Adrenal gland (tissue), 12 donors: ENCODE results near the gene CEP72. TPM values are rescaled to one million over a fixed set of nuclear protein-coding genes. Genes with fewer than 3 reads are reported as not detected.

Experiments used
- DNase-seq, 7 donors: peaks; one replicate each; pipeline ENCODE4 v3.0.0-alpha.2; 2019 to 2020
- H3K27ac ChIP-seq, 5 donors: fragments of 200-600 bp; sonication (generic) in 4 of 5; 1 replicate in 3 of 5; 2 replicates in 2 of 5; pipeline versions ENCODE4 v1.5.1 to v1.8.0; 2016 to 2020; ENCODE audit warnings: mild to moderate bottlenecking in 1 of 5
- H3K27me3 ChIP-seq: fragments of 200-600 bp; 2 replicates; pipeline ENCODE4 v1.8.0; 2021
- H3K36me3 ChIP-seq, 2 donors: fragments of 200-600 bp; replicated peaks in 1 of 2; 1 replicate in 1 of 2; 2 replicates in 1 of 2; pipeline versions ENCODE4 v1.5.1 to v1.8.0; 2018 to 2022
- H3K4me1 ChIP-seq, 2 donors: fragments of 200-600 bp; replicated peaks in 1 of 2; 1 replicate in 1 of 2; 2 replicates in 1 of 2; pipeline versions ENCODE4 v1.5.1 to v1.8.0; 2018 to 2021
- H3K4me3 ChIP-seq, 4 donors: fragments of 200-600 bp; sonication (generic) in 3 of 4; one replicate each; pipeline ENCODE4 v1.5.1; 2016 to 2018
- H3K9me3 ChIP-seq, 3 donors: fragments of 200-600 bp; sonication (generic) in 1 of 3; replicated peaks in 1 of 3; 1 replicate in 2 of 3; 2 replicates in 1 of 3; pipeline versions ENCODE4 v1.5.1 to v1.8.0; 2016 to 2021
- POLR2A ChIP-seq, 2 donors: fragments of 450-650 bp; IDR thresholded peaks; one replicate each; pipeline ENCODE4 v1.6.1; 2017; ENCODE audit warnings: antibody characterized with exemption in 2 of 2, mild to moderate bottlenecking in 2 of 2, moderate library complexity in 1 of 2
- WGBS, 4 donors: extraction: QIAGEN DNeasy Blood & Tissue Kit in 2 of 4; methylation state at CpG; one replicate each; pipeline versions ENCODE4 v1.1.5 to v1.1.7; 2013 to 2017; 5-methylcytosine and 5-hydroxymethylcytosine counted together
- intact Hi-C, 2 donors: fragments of 100-400 bp; cut with DNase I; formaldehyde crosslinking; loops; one replicate each; pipeline versions ENCODE4 v1.14.1 to v1.15.0; 2022 to 2023
- polyA plus RNA-seq, 3 donors: library from polyadenylated mRNA; stranded (reverse); fragments of 200-250 nt in 2 of 3; fragments of 350-450 nt in 1 of 3; fragmentation: Illumina TruSeq in 1 of 3; extraction: RNeasy Lipid Tissue Mini Kit (QIAGEN cat#74804) in 1 of 3; gene quantifications; one replicate each; pipeline ENCODE4 v1.2.3, GENCODE V29; 2013 to 2014
- total RNA-seq, 9 donors: library from RNA; depleted of rRNA in 4 of 9; stranded (reverse); fragments of >200 nt in 4 of 9; fragments of 120-200 nt in 1 of 9; fragmentation: NEBNext Ultra II Directional in 1 of 9; extraction: Animal tissue kit (Norgen Biotek cat#: 25700) in 1 of 9; gene quantifications; one replicate each; pipeline versions ENCODE4 v1.1.0 to v1.2.4, GENCODE V29; 2013 to 2023
- TF ChIP-seq, protein P1 (sequence below), 6 experiments: fragments of 450-650 bp in 4 of 6; fragments of 200-600 bp in 2 of 6; sonication (generic) in 1 of 6; IDR thresholded peaks; 1 replicate in 5 of 6; 2 replicates in 1 of 6; pipeline versions ENCODE4 v1.5.1 to v1.8.0; 2016 to 2021; ENCODE audit warnings: antibody characterized with exemption in 6 of 6, mild to moderate bottlenecking in 2 of 6, moderate library complexity in 1 of 6
- donor health status: healthy with polysubstance abuse.
- donor health status: Bipolar disorder and iron deficiency.
- donor health status: DM: yes; HTN: yes; CAD: no.
- donor health status: DM: no; HTN: no; CAD: no.
- donor health status: DM: no; HTN: no; CAD: no.
- donor health status: DM: yes; HTN: yes; CAD: no.

The CEP72 gene
- total and polyA plus RNA-seq, 12 donors: 0.36 to 7.8 (median 2.5) TPM

DNA sequence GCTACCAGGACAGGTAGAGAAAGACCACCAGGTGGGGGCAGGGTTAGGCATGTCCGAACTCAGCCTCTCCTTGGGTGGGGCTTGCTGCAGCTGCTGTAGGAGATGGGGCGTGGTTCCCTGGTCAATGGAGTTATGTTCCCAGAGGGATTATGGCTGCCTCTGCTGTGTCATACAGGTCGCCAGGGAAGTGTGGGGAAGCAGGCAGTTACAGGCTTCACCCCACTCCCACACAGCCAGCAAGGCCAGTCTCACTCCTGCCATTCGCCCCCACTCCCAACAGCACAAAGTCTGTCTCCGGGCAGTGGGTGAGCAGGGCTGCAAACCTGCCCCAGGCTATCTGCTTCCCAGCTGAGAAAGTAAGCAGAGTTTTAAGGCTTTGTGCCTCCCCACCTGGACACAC lies 20.0 kb upstream of the CEP72 start:
- DNase-seq: peak in 1 of 7 donors; percentile 38

DNA sequence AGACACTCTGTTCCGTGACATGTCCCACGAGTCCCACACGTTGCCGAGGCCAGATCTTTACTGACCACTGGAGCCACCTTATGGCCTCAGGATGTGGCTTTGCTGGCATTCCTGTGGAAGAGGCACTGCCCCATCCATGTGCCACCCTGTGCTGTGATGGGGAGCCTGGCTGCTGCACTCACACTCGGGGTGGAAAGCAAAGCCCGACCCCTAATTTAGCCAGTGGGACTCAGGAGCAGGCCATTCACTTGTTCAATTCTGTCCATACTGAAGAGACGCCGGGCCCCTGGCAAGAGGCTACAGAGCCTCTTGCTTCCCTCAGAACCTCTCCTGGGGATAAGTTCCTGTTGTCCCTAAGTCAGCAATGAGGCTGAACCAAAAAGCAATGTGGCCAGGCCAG lies 18.6 kb upstream of the CEP72 start:
- Histone ChIP-seq H3K27me3 (peaks cover 12% of the 10 kb centered on the region), H3K36me3 (no peaks in the 10 kb centered on the region), H3K4me3 (no peak overlapping the region), H3K4me1 (no peaks in the 10 kb centered on the region), H3K9me3 (no peaks in the 10 kb centered on the region), H3K27ac (no peak overlapping the region)
- no peak for TF ChIP-seq POLR2A (IDR thresholded peaks at IDR 0.05)
- TF ChIP-seq, protein P1, sequence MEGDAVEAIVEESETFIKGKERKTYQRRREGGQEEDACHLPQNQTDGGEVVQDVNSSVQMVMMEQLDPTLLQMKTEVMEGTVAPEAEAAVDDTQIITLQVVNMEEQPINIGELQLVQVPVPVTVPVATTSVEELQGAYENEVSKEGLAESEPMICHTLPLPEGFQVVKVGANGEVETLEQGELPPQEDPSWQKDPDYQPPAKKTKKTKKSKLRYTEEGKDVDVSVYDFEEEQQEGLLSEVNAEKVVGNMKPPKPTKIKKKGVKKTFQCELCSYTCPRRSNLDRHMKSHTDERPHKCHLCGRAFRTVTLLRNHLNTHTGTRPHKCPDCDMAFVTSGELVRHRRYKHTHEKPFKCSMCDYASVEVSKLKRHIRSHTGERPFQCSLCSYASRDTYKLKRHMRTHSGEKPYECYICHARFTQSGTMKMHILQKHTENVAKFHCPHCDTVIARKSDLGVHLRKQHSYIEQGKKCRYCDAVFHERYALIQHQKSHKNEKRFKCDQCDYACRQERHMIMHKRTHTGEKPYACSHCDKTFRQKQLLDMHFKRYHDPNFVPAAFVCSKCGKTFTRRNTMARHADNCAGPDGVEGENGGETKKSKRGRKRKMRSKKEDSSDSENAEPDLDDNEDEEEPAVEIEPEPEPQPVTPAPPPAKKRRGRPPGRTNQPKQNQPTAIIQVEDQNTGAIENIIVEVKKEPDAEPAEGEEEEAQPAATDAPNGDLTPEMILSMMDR (IDR thresholded peaks at IDR 0.05): no peak
- peak in 1 of 7 donors; percentile 13 for DNase-seq
- intact Hi-C loops: no loop called here
- 69 to 84% (median 79%) methylated on average over 6 to 8 of the region's 8 CpGs for WGBS, 4 donors

More for the DNA sequence above, 20.0 kb upstream of the CEP72 start:
- no peak overlapping the region for H3K27ac ChIP-seq
- no peak overlapping the region for H3K4me3 ChIP-seq
- intact Hi-C loops: no loop called here
- 62 to 77% (median 70%) methylated on average over 3 to 5 of the region's 5 CpGs for WGBS, 4 donors
- peaks cover 12% of the 10 kb centered on the region for H3K27me3 ChIP-seq
- H3K9me3 ChIP-seq: no peaks in the 10 kb centered on the region
- no peaks in the 10 kb centered on the region for H3K4me1 ChIP-seq
- TF ChIP-seq, protein P1 (IDR thresholded peaks at IDR 0.05): no peak
- no peak for TF ChIP-seq POLR2A (IDR thresholded peaks at IDR 0.05)
- H3K36me3 ChIP-seq: no peaks in the 10 kb centered on the region

GRCh38 chr5:594226-594860 lies 17.8 kb upstream of the CEP72 start:
- DNase-seq: peak in 1 of 7 donors; percentile 42
- intact Hi-C loops: no loop called here
- 39 to 51% (median 44%) methylated on average over 2 of the region's 2 CpGs for WGBS, 4 donors
- Histone ChIP-seq H3K27me3 (peaks cover 12% of the 10 kb centered on the region), H3K27ac (no peak overlapping the region), H3K4me3 (no peak overlapping the region), H3K4me1 (no peaks in the 10 kb centered on the region), H3K36me3 (no peaks in the 10 kb centered on the region), H3K9me3 (no peaks in the 10 kb centered on the region)
- TF ChIP-seq POLR2A (IDR thresholded peaks at IDR 0.05): no peak
- TF ChIP-seq, protein P1 (IDR thresholded peaks at IDR 0.05): no peak

DNA sequence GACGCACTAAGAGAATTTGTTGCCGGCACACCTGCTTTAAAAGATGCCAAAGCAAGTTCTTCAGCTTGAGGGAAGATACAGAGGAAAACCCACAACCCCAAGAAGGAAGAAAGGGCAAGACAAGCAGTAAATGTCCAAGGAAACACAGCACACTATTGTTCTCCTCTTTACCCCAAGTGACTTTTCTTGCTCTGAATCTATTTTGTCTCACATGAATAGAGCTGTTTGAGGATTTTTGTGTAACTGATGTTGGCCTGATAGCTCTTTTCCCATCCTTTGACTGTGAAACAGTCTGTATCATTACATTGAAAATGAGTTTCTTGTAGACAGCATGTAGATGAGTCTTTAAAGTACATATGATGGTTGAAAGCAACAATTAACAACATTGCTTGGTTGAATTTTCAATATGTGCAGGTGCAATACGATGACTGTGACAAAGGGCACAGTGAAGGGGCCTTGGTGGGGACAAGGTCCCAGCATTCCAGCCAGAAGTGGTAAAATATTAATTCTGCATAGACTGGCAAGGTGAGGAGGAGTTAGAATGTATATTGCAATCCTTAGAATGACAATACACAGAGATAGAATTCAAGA lies 16.8 kb upstream of the CEP72 start:
- Histone ChIP-seq H3K27ac (no peak overlapping the region), H3K27me3 (peaks cover 12% of the 10 kb centered on the region)

More for the DNA sequence above, 16.8 kb upstream of the CEP72 start:
- 74 to 80% (median 79%) methylated on average over 3 of the region's 3 CpGs for WGBS, 4 donors
- Histone ChIP-seq H3K9me3 (no peaks in the 10 kb centered on the region), H3K4me3 (no peak overlapping the region), H3K4me1 (no peaks in the 10 kb centered on the region), H3K36me3 (no peaks in the 10 kb centered on the region)
- TF ChIP-seq, protein P1 (IDR thresholded peaks at IDR 0.05): no peak
- no peak for TF ChIP-seq POLR2A (IDR thresholded peaks at IDR 0.05)
- DNase-seq: no peak
- intact Hi-C loops: no loop called here
